ENCODE results near the gene COL23A1. TPM values are rescaled to one million over a fixed set of nuclear protein-coding genes. Genes with fewer than 3 reads are reported as not detected.
A peak's percentile ranks its signal among the peaks of the same experiment; 100 is the strongest.

Gene COL23A1
- total RNA-seq, 1 experiment from 2014 or later, result 15.0 TPM

DNA sequence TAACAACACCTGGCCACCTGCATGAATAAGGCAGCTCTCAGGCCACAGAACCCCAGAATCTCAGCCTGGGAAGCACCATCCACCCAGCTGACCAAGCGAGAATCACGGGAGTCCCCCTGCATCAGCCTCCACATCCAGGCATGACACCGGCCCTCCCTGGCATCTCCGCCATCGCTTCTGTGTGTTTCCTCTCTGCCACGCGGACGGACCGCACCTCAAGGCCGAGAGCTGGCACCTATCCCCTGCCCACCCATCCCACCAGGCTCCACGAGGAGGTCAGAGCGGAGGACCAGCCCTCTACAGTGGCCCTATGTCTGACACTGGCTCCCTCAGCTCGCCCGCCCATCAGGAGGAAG is 134.7 kb downstream of the COL23A1 start (continued):
- no peak for TF ChIP-seq EMX1 (CRISPR knock-in tag; IDR thresholded peaks at IDR 0.05)

DNA sequence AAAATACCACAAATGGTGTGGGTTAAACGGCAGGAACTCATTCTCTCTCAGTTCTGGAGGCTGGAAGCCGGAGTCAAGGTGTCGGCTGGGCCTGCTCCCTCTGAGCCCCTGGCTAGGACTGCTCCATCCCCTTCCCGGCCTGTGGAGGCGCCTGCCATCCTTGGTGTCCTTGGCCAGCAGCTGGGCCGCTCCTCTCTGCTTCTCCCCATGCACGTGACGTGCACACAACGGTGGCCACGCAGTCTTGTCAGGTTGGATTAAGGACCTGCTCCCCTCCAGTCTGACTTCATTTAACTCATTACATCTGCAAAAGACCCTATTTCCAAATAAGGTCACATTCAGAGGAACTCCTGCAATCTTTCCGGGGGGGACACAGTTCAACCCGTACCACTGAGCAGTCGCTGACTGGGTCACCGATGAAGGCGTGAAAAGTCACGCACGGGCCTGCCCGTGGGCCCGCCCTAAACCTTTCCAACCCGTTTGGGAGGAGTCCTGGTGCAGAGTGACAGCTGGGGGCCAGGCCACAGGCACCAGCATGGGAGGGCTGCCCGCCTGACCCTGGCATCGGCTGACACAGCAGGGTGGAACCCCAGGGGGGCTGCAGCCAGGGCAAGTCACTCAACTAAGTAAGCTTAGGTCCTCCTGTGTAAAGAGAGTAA is 135.2 kb downstream of the COL23A1 start:
- Mint-ChIP-seq H3K9me3 (no peaks in the 10 kb centered on the region), H3K27me3 (ENCODE audit: low read depth) (no peaks in the 10 kb centered on the region), H3K4me1 (peaks cover 19% of the 10 kb centered on the region), H3K4me3 (no peak overlapping the region), H3K27ac (no peak overlapping the region), H3K36me3 (no peaks in the 10 kb centered on the region)
- TF ChIP-seq EMX1 (CRISPR knock-in tag; IDR thresholded peaks at IDR 0.05), result no peak
- TF ChIP-seq ZNF232 (CRISPR knock-in tag; IDR thresholded peaks at IDR 0.05), result no peak
- TF ChIP-seq, protein P1, sequence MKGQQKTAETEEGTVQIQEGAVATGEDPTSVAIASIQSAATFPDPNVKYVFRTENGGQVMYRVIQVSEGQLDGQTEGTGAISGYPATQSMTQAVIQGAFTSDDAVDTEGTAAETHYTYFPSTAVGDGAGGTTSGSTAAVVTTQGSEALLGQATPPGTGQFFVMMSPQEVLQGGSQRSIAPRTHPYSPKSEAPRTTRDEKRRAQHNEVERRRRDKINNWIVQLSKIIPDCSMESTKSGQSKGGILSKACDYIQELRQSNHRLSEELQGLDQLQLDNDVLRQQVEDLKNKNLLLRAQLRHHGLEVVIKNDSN (CRISPR knock-in tag; IDR thresholded peaks at IDR 0.05), result no peak
- no peak for TF ChIP-seq ZNF416 (CRISPR knock-in tag; IDR thresholded peaks at IDR 0.05)
- no peak for TF ChIP-seq RELA (CRISPR knock-in tag; IDR thresholded peaks at IDR 0.05; ENCODE audit: borderline replicate concordance)
- no peak for TF ChIP-seq TEAD1 (CRISPR knock-in tag; IDR thresholded peaks at IDR 0.05)
- no peak for TF ChIP-seq FOXP1 (CRISPR knock-in tag; IDR thresholded peaks at IDR 0.05; ENCODE audit: borderline replicate concordance)
- TF ChIP-seq, protein P2, sequence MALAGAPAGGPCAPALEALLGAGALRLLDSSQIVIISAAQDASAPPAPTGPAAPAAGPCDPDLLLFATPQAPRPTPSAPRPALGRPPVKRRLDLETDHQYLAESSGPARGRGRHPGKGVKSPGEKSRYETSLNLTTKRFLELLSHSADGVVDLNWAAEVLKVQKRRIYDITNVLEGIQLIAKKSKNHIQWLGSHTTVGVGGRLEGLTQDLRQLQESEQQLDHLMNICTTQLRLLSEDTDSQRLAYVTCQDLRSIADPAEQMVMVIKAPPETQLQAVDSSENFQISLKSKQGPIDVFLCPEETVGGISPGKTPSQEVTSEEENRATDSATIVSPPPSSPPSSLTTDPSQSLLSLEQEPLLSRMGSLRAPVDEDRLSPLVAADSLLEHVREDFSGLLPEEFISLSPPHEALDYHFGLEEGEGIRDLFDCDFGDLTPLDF (CRISPR knock-in tag; IDR thresholded peaks at IDR 0.05), result no peak
- TF ChIP-seq, protein P3, sequence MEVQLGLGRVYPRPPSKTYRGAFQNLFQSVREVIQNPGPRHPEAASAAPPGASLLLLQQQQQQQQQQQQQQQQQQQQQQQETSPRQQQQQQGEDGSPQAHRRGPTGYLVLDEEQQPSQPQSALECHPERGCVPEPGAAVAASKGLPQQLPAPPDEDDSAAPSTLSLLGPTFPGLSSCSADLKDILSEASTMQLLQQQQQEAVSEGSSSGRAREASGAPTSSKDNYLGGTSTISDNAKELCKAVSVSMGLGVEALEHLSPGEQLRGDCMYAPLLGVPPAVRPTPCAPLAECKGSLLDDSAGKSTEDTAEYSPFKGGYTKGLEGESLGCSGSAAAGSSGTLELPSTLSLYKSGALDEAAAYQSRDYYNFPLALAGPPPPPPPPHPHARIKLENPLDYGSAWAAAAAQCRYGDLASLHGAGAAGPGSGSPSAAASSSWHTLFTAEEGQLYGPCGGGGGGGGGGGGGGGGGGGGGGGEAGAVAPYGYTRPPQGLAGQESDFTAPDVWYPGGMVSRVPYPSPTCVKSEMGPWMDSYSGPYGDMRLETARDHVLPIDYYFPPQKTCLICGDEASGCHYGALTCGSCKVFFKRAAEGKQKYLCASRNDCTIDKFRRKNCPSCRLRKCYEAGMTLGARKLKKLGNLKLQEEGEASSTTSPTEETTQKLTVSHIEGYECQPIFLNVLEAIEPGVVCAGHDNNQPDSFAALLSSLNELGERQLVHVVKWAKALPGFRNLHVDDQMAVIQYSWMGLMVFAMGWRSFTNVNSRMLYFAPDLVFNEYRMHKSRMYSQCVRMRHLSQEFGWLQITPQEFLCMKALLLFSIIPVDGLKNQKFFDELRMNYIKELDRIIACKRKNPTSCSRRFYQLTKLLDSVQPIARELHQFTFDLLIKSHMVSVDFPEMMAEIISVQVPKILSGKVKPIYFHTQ (CRISPR knock-in tag; IDR thresholded peaks at IDR 0.05), result no peak
- TF ChIP-seq CREB1 (CRISPR knock-in tag; IDR thresholded peaks at IDR 0.05), result no peak
- no peak for TF ChIP-seq FOXK1 (CRISPR knock-in tag; IDR thresholded peaks at IDR 0.05)
- TF ChIP-seq, protein P4, sequence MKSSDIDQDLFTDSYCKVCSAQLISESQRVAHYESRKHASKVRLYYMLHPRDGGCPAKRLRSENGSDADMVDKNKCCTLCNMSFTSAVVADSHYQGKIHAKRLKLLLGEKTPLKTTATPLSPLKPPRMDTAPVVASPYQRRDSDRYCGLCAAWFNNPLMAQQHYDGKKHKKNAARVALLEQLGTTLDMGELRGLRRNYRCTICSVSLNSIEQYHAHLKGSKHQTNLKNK (CRISPR knock-in tag; IDR thresholded peaks at IDR 0.05), result no peak
- no peak for TF ChIP-seq TCF7 (CRISPR knock-in tag; IDR thresholded peaks at IDR 0.05; ENCODE audit: low read depth)
- no peak for TF ChIP-seq OVOL2 (CRISPR knock-in tag; IDR thresholded peaks at IDR 0.05; ENCODE audit: borderline replicate concordance)
- TF ChIP-seq, protein P5, sequence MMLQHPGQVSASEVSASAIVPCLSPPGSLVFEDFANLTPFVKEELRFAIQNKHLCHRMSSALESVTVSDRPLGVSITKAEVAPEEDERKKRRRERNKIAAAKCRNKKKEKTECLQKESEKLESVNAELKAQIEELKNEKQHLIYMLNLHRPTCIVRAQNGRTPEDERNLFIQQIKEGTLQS (CRISPR knock-in tag; conservative IDR thresholded peaks at IDR 0.05), result no peak
- no peak for TF ChIP-seq GABPB1 (CRISPR knock-in tag; IDR thresholded peaks at IDR 0.05)
- TF ChIP-seq NFATC4 (CRISPR knock-in tag; IDR thresholded peaks at IDR 0.05), result no peak
- TF ChIP-seq SMAD4 (CRISPR knock-in tag; IDR thresholded peaks at IDR 0.05), result no peak
- ATAC-seq, result peak; percentile 36; the same call in 1 of the 2 replicates
- no peak for DNase-seq (ENCODE audit: low spot score)
- ChIA-PET POLR2A (interaction anchor here (0.9 kb wide), 1 partner anchor 69 kb away, joined by 3 read pairs; no protein-coding TSS in a partner anchor), CTCF (interaction anchor here (0.9 to 1.3 kb wide), 2 partner anchors 9 to 207 kb away, joined by 3 read pairs; no protein-coding TSS in a partner anchor)

DNA sequence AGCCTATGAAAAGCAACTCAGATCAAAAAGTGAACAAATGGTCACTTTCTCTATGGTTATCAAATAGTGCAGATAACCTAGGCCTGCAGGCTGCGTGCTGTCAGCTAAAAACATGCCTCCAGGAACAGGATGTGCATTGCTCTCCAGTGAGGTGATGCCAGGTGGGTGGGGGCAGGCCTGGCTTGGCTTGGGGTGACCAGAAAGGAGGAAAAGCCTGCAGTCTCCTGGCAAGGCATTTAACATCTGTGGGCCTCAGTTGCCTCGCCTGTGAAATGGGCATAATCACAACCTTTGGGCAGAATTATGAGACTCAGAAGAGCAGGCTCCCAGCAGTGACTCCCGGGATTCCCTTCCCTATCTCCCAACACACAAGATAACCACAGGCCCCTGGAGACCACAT is 135.9 kb downstream of the COL23A1 start:
- Mint-ChIP-seq H3K27ac (no peak overlapping the region), H3K27me3 (ENCODE audit: low read depth) (no peaks in the 10 kb centered on the region), H3K4me1 (peaks cover 26% of the 10 kb centered on the region), H3K4me3 (no peak overlapping the region), H3K9me3 (no peaks in the 10 kb centered on the region), H3K36me3 (no peaks in the 10 kb centered on the region)
- ChIA-PET CTCF (interaction anchor here (0.6 to 1.3 kb wide), 2 partner anchors 10 to 129 kb away, joined by 3 to 4 read pairs; no protein-coding TSS in a partner anchor), POLR2A (no interaction called here)
- ATAC-seq (no peak), DNase-seq (ENCODE audit: low spot score) (no peak)
- no peak for TF ChIP-seq SMAD4 (CRISPR knock-in tag; IDR thresholded peaks at IDR 0.05)
- TF ChIP-seq NFYB (CRISPR knock-in tag; conservative IDR thresholded peaks at IDR 0.05; ENCODE audit: low read depth), result no peak
